ENCODE measurements around the gene ZNF837. TPM values are rescaled to one million over a fixed set of nuclear protein-coding genes. Genes with fewer than 3 reads are reported as not detected.

ZNF837 gene
- total RNA-seq: 5.0 and 5.9 TPM in 2 replicates
- 5.4 and 9.7 TPM in 2 replicates for polyA plus RNA-seq

- Histone ChIP-seq H3K79me2 (peaks cover 22% of the 10 kb centered on the region), H3K4me3 (peak within 1 kb of the TSS; percentile 63), H3K9me3 (ENCODE audit: low read depth) (no peaks in the 10 kb centered on the region), H3K27ac (peak within 1 kb of the TSS; percentile 93), H3K36me3 (replicated peaks; ENCODE audit: insufficient read depth, low read depth) (no peaks in the 10 kb centered on the region), H2AFZ (peak within 1 kb of the TSS; percentile 94), H4K20me1 (ENCODE audit: insufficient read depth, poor library complexity, severe bottlenecking) (no peaks in the 10 kb centered on the region), H3K9me2 (replicated peaks; ENCODE audit: insufficient read depth) (no peaks in the 10 kb centered on the region), H3K4me1 (ENCODE audit: insufficient read depth) (peaks cover 21% of the 10 kb centered on the region), H3K4me2 (peak within 1 kb of the TSS; percentile 99), H3K27me3 (no peaks in the 10 kb centered on the region)
- DNase-seq (ENCODE audit: low spot score): peak; percentile 100
- TF ChIP-seq EZH2phosphoT487 (IDR thresholded peaks at IDR 0.05; ENCODE audit: low read depth, severe bottlenecking, unreplicated experiment) (no peak), CTCF (IDR thresholded peaks at IDR 0.05; ENCODE audit: poor library complexity) (no peak), EZH2 (IDR thresholded peaks at IDR 0.05; ENCODE audit: borderline replicate concordance) (no peak)
- WGBS (ENCODE audit: low lambda C conversion rate, missing lambda C conversion rate): under 1% methylated on average over 78 of the region's 83 CpGs
Observed at GRCh38 chr19:58380662-58381459, at the start of gene ZNF837. ZNF837 (minus strand) TSS chr19:58381030; CDS start chr19:58369332, 11,698 bp downstream.

GRCh38 chr19:58429745-58430144 lies 48.9 kb upstream of the ZNF837 start:
- H3K9me3 ChIP-seq (ENCODE audit: low read depth): peaks cover 12% of the 10 kb centered on the region
- H4K20me1 ChIP-seq (ENCODE audit: insufficient read depth, poor library complexity, severe bottlenecking): no peaks in the 10 kb centered on the region
- no peaks in the 10 kb centered on the region for H3K27me3 ChIP-seq
- TF ChIP-seq EZH2phosphoT487 (IDR thresholded peaks at IDR 0.05; ENCODE audit: low read depth, severe bottlenecking, unreplicated experiment) (no peak), EZH2 (IDR thresholded peaks at IDR 0.05; ENCODE audit: borderline replicate concordance) (no peak), CTCF (IDR thresholded peaks at IDR 0.05; ENCODE audit: poor library complexity) (no peak)
- no peak overlapping the region for H3K27ac ChIP-seq
- no peak for DNase-seq (ENCODE audit: low spot score)
- H3K4me2 ChIP-seq: no peak overlapping the region
- H3K36me3 ChIP-seq (replicated peaks; ENCODE audit: insufficient read depth, low read depth): no peaks in the 10 kb centered on the region
- H3K4me1 ChIP-seq (ENCODE audit: insufficient read depth): no peaks in the 10 kb centered on the region
- H2AFZ ChIP-seq: no peak overlapping the region
- no peak overlapping the region for H3K4me3 ChIP-seq
- no peaks in the 10 kb centered on the region for H3K79me2 ChIP-seq
- no peaks in the 10 kb centered on the region for H3K9me2 ChIP-seq (replicated peaks; ENCODE audit: insufficient read depth)

GRCh38 chr19:58428617-58429016 lies 47.8 kb upstream of the ZNF837 start:
- Histone ChIP-seq H3K36me3 (replicated peaks; ENCODE audit: insufficient read depth, low read depth) (no peaks in the 10 kb centered on the region), H3K27ac (no peak overlapping the region), H3K9me3 (ENCODE audit: low read depth) (peaks cover 7% of the 10 kb centered on the region), H3K79me2 (no peaks in the 10 kb centered on the region), H3K27me3 (no peaks in the 10 kb centered on the region), H4K20me1 (ENCODE audit: insufficient read depth, poor library complexity, severe bottlenecking) (no peaks in the 10 kb centered on the region), H3K4me1 (ENCODE audit: insufficient read depth) (no peaks in the 10 kb centered on the region), H3K4me3 (no peak overlapping the region), H2AFZ (no peak overlapping the region), H3K4me2 (no peak overlapping the region), H3K9me2 (replicated peaks; ENCODE audit: insufficient read depth) (no peaks in the 10 kb centered on the region)
- WGBS (ENCODE audit: low lambda C conversion rate, missing lambda C conversion rate): 71% methylated on average over 1 of the region's 1 CpG
- TF ChIP-seq EZH2 (IDR thresholded peaks at IDR 0.05; ENCODE audit: borderline replicate concordance) (no peak), EZH2phosphoT487 (IDR thresholded peaks at IDR 0.05; ENCODE audit: low read depth, severe bottlenecking, unreplicated experiment) (no peak), CTCF (IDR thresholded peaks at IDR 0.05; ENCODE audit: poor library complexity) (no peak)
- DNase-seq (ENCODE audit: low spot score): no peak

Measured in hepatocyte (in vitro differentiated cells).